HepG2 (cell line): ENCODE results near the gene IKBIP. TPM values are rescaled to one million over a fixed set of nuclear protein-coding genes. Genes with fewer than 3 reads are reported as not detected.

Experiments
- ATAC-seq: fragments of 200-7000 bp; cut with Tn5 transposase; 3 replicates; pipeline ENCODE4 v1.9.1; 2020; ENCODE audit warnings: mild to moderate bottlenecking, moderate library complexity
- BruUV-seq: library from RNA; stranded (reverse); fragments of 400-500 nt; replicated peaks from 2 replicates; lab custom pipeline; 2021; lab: Mats Ljungman, UMichigan
- CTCF ChIA-PET: fragments of 300-600 bp; formaldehyde crosslinking; extraction: SDS; loops from one replicate; lab custom pipeline; 2021; ENCODE audit warnings: low total read pairs, inconsistent platforms, low intra/inter-chr PET ratio; lab: Yijun Ruan, JAX
- POLR2A ChIA-PET: fragments of 350-600 bp; sonication (Branson Sonifier 250); formaldehyde crosslinking; loops from one replicate; lab custom pipeline; 2020; ENCODE audit warnings: antibody characterized with exemption, inconsistent platforms; lab: Yijun Ruan, JAX
- DNase-seq: peaks from one replicate; pipeline ENCODE4 v3.0.0-alpha.2; 2015; ENCODE audit warnings: low spot score
- FAIRE-seq: peaks from 3 replicates; lab custom pipeline; 2011; peaks lifted over from hg19 to GRCh38; lab: Jason Lieb, UNC
- H2AFZ ChIP-seq: one replicate; pipeline ENCODE4 v1.6.1; 2011; ENCODE audit warnings: low read length, inconsistent platforms
- H3K27ac ChIP-seq: fragments of 300-600 bp; 3 replicates; pipeline ENCODE4 v1.8.0; 2011; ENCODE audit warnings: mixed run types, mild to moderate bottlenecking, mixed read lengths, low read length, inconsistent platforms; ENCODE audit not compliant: insufficient read depth; ENCODE audit errors: extremely low read length
- H3K27me3 ChIP-seq, 2 experiments: fragments of 200-600 bp in 1 of 2; 2 replicates in 1 of 2; 3 replicates in 1 of 2; pipeline versions ENCODE4 v1.6.0 to v1.8.0; 2011; ENCODE audit warnings: low read length in 2 of 2, mild to moderate bottlenecking in 2 of 2, moderate library complexity in 2 of 2, inconsistent platforms in 1 of 2; ENCODE audit not compliant: insufficient read depth in 2 of 2, control insufficient read depth in 1 of 2
- H3K36me3 ChIP-seq, 2 experiments: fragments of 200-600 bp in 1 of 2; replicated peaks in 1 of 2; 2 replicates in 1 of 2; 3 replicates in 1 of 2; pipeline versions ENCODE4 v1.5.1 to v1.8.0; 2011; ENCODE audit warnings: low read length in 2 of 2, inconsistent platforms in 1 of 2; ENCODE audit not compliant: insufficient read depth in 2 of 2, control insufficient read depth in 1 of 2
- H3K4me1 ChIP-seq: 2 replicates; pipeline ENCODE4 v1.5.1; 2012; ENCODE audit warnings: low read length, inconsistent platforms; ENCODE audit not compliant: insufficient read depth
- H3K4me2 ChIP-seq: 2 replicates; pipeline ENCODE4 v1.6.0; 2011; ENCODE audit warnings: low read depth, low read length, inconsistent platforms
- H3K4me3 ChIP-seq, 3 experiments: fragments of 200-600 bp in 1 of 3; sonication (generic), shearing (Covaris generic) in 1 of 3; replicated peaks in 1 of 3; 2 replicates each; pipeline ENCODE4 v1.5.1; 2011 to 2016; ENCODE audit warnings: low read length in 3 of 3, inconsistent platforms in 2 of 3, low read depth in 2 of 3, mild to moderate bottlenecking in 2 of 3, control low read depth in 1 of 3, mixed read lengths in 1 of 3; ENCODE audit not compliant: insufficient read depth in 1 of 3
- H3K79me2 ChIP-seq: one replicate; pipeline ENCODE4 v1.6.1; 2011; ENCODE audit warnings: low read length, inconsistent platforms; ENCODE audit not compliant: insufficient read depth
- H3K9ac ChIP-seq: 2 replicates; pipeline ENCODE4 v1.6.0; 2011; ENCODE audit warnings: mild to moderate bottlenecking, low read depth, low read length, inconsistent platforms; ENCODE audit not compliant: insufficient read depth
- H3K9me3 ChIP-seq: 2 replicates; pipeline ENCODE4 v1.5.1; 2012; ENCODE audit warnings: mild to moderate bottlenecking, low read length
- H4K20me1 ChIP-seq: 2 replicates; pipeline ENCODE4 v1.6.0; 2011; ENCODE audit warnings: inconsistent platforms, mild to moderate bottlenecking, low read length, moderate library complexity; ENCODE audit not compliant: insufficient read depth
- HOXA5 ChIP-seq: sonication (generic); formaldehyde crosslinking; IDR thresholded peaks from 2 replicates; pipeline ENCODE4 v1.4.0; 2020; ENCODE audit warnings: missing genetic modification reagents
- KDM4B ChIP-seq: sonication (generic); formaldehyde crosslinking; IDR thresholded peaks from 2 replicates; pipeline ENCODE4 v1.4.0; 2020; ENCODE audit warnings: missing genetic modification reagents
- MED13 ChIP-seq: sonication (generic); formaldehyde crosslinking; IDR thresholded peaks from 2 replicates; pipeline ENCODE4 v1.5.0; 2020; ENCODE audit warnings: missing genetic modification reagents
- NFATC3 ChIP-seq: sonication (generic); formaldehyde crosslinking; IDR thresholded peaks from 2 replicates; pipeline ENCODE4 v1.5.1; 2020; ENCODE audit warnings: mild to moderate bottlenecking, missing genetic modification reagents
- PAF1 ChIP-seq: IDR thresholded peaks from 2 replicates; pipeline ENCODE4 v1.6.1; 2016; ENCODE audit warnings: missing genetic modification reagents, missing compliant biosample characterization
- RFX1 ChIP-seq: fragments of 450-650 bp; IDR thresholded peaks from 2 replicates; pipeline ENCODE4 v1.6.1; 2017
- SRF ChIP-seq: IDR thresholded peaks from 2 replicates; pipeline ENCODE4 v1.6.1; 2011; ENCODE audit warnings: mild to moderate bottlenecking, low read depth, low read length, moderate library complexity
- ZNF224 ChIP-seq: sonication (generic); formaldehyde crosslinking; IDR thresholded peaks from 2 replicates; pipeline ENCODE4 v1.5.0; 2020; ENCODE audit warnings: mild to moderate bottlenecking, missing genetic modification reagents
- ZNF256 ChIP-seq: sonication (generic); formaldehyde crosslinking; conservative IDR thresholded peaks from 2 replicates; pipeline ENCODE4 v1.4.0; 2020; ENCODE audit warnings: missing genetic modification reagents
- ZNF317 ChIP-seq: sonication (generic); formaldehyde crosslinking; IDR thresholded peaks from 2 replicates; pipeline ENCODE4 v1.5.0; 2020; ENCODE audit warnings: mild to moderate bottlenecking, missing genetic modification reagents
- ZNF564 ChIP-seq: sonication (generic); formaldehyde crosslinking; IDR thresholded peaks from 2 replicates; pipeline ENCODE4 v1.8.1; 2023; ENCODE audit warnings: mild to moderate bottlenecking, missing genetic modification reagents
- ZNF569 ChIP-seq: sonication (generic); formaldehyde crosslinking; IDR thresholded peaks from 2 replicates; pipeline ENCODE4 v1.5.0; 2020; ENCODE audit warnings: mild to moderate bottlenecking, missing genetic modification reagents, moderate library complexity, borderline replicate concordance
- ZNF879 ChIP-seq: sonication (generic); formaldehyde crosslinking; IDR thresholded peaks from 2 replicates; pipeline ENCODE4 v1.8.1; 2023; ENCODE audit warnings: missing genetic modification reagents
- ZSCAN9 ChIP-seq: IDR thresholded peaks from 2 replicates; pipeline ENCODE4 v1.6.1; 2016; ENCODE audit warnings: borderline replicate concordance
- in situ Hi-C: cut with HindIII; loops from 2 replicates; pipeline ENCODE4 v1.10.0; 2017; ENCODE audit warnings: low pct_unique_long_range_greater_than_20kb; ENCODE audit not compliant: extremely low pct_ligation_motif_present
- intact Hi-C: fragments of 100-400 bp; cut with micrococcal nuclease; formaldehyde crosslinking; loops from one replicate; pipeline ENCODE4 v1.10.0; 2022; ENCODE audit not compliant: unreplicated experiment
- polyA plus RNA-seq, 8 experiments: library from polyadenylated mRNA; depleted of rRNA in 3 of 8; stranded (reverse) in 7 of 8; unstranded in 1 of 8; fragments of >200 nt; fragmentation: Illumina TruSeq in 4 of 8; extraction: Trizol in 4 of 8; gene quantifications; 2 replicates each; pipeline versions ENCODE4 v1.2.1 to v1.2.3, GENCODE V29; 2011 to 2016; ENCODE audit warnings: low read depth in 4 of 8, missing spikeins in 1 of 8, mixed read lengths in 1 of 8; ENCODE audit not compliant: insufficient read depth in 1 of 8
- total RNA-seq, 5 experiments: library from RNA; depleted of rRNA; stranded (reverse); fragments of >200 nt; fragmentation: Illumina TruSeq; extraction: Trizol; gene quantifications; 2 replicates each; pipeline ENCODE4 v1.2.3, GENCODE V29; 2016; ENCODE audit warnings: low read depth in 1 of 5
- TF ChIP-seq, protein P1 (sequence below): sonication (generic); formaldehyde crosslinking; IDR thresholded peaks from 2 replicates; pipeline ENCODE4 v1.4.0; 2020; ENCODE audit warnings: mild to moderate bottlenecking, missing genetic modification reagents
- TF ChIP-seq, protein P2 (sequence below): sonication (generic); formaldehyde crosslinking; IDR thresholded peaks from 2 replicates; pipeline ENCODE4 v1.4.0; 2020; ENCODE audit warnings: missing genetic modification reagents
- TF ChIP-seq, protein P3 (sequence below): sonication (generic); formaldehyde crosslinking; IDR thresholded peaks from 2 replicates; pipeline ENCODE4 v1.9.0; 2022; ENCODE audit warnings: missing genetic modification reagents, mild to moderate bottlenecking, borderline replicate concordance
- TF ChIP-seq, protein P4 (sequence below): sonication (generic); formaldehyde crosslinking; conservative IDR thresholded peaks from 2 replicates; pipeline ENCODE4 v1.8.0; 2022; ENCODE audit warnings: low read depth, missing genetic modification reagents

The IKBIP gene
- total and polyA plus RNA-seq, 2 of the 13 experiments (the other 11 are each of a cell fraction or from before 2014, with no cell fraction given) = 20.0 to 55.5 TPM

DNA sequence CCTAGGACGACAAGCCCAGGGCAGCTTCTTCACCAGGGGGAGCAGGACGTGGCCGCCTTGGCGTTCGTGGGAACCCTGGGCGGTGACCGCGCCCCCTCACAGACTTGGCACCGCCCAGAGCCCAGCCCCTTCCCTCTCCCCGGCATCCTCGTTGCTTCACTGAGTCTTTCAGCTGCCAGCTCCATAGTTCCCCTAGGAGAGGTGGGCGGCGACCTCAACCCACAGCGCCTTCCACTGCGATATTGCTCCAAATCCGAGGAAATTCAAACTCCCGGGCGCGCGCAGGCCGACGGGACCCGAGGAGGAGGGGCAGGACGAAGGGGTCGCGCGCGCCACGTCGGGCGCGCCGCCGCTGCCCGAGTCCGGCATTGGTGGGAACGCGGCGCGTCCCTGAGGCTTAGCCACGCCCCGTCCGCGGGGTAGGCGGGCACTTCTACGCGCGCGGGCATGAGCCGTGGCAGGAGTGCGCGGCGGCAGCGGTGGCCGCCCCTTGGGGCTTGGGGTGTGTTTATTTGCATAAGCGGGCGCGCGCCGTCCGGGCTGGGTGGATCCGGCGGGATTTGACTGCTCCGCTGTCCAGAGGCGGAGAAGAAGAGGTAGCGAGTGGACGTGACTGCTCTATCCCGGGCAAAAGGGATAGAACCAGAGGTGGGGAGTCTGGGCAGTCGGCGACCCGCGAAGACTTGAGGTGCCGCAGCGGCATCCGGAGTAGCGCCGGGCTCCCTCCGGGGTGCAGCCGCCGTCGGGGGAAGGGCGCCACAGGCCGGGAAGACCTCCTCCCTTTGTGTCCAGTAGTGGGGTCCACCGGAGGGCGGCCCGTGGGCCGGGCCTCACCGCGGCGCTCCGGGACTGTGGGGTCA lies at the start of gene IKBIP, which contains the start of gene APAF1 (continued):
- TF ChIP-seq, protein P1, sequence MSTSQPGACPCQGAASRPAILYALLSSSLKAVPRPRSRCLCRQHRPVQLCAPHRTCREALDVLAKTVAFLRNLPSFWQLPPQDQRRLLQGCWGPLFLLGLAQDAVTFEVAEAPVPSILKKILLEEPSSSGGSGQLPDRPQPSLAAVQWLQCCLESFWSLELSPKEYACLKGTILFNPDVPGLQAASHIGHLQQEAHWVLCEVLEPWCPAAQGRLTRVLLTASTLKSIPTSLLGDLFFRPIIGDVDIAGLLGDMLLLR = 0 out of 2 replicates have a peak, but pooled peaks have one; percentile 34
- TF ChIP-seq KDM4B (CRISPR knock-in tag) (0 out of 2 replicates have a peak, but pooled peaks have one; percentile 11), ZSCAN9 (CRISPR knock-in tag) (no peak), ZNF256 (CRISPR knock-in tag) (no peak), MED13 (CRISPR knock-in tag) (0 out of 2 replicates have a peak, but pooled peaks have one; percentile 46), HOXA5 (CRISPR knock-in tag) (no peak)
- TF ChIP-seq, protein P2, sequence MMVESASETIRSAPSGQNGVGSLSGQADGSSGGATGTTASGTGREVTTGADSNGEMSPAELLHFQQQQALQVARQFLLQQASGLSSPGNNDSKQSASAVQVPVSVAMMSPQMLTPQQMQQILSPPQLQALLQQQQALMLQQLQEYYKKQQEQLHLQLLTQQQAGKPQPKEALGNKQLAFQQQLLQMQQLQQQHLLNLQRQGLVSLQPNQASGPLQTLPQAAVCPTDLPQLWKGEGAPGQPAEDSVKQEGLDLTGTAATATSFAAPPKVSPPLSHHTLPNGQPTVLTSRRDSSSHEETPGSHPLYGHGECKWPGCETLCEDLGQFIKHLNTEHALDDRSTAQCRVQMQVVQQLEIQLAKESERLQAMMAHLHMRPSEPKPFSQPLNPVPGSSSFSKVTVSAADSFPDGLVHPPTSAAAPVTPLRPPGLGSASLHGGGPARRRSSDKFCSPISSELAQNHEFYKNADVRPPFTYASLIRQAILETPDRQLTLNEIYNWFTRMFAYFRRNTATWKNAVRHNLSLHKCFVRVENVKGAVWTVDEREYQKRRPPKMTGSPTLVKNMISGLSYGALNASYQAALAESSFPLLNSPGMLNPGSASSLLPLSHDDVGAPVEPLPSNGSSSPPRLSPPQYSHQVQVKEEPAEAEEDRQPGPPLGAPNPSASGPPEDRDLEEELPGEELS = 0 out of 2 replicates have a peak, but pooled peaks have one; percentile 28

DNA sequence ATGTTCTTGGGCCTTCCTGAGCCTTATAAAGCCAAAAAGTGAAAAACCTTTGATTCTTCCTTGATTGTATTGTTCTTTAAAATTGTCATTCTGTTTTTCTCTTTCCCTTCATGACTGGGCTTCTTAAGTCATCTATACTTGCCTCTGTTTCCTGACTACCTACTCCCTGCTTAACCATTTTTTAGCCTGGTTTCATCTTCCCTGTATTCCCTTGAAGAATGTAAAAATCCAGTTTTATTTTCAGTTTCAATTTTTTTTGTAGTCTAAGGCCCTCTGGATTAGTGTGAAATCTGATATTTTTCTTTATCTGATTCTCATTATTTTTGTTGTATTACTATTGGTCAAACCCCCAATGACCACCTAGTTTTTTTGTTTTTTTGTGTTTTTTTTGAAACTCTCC lies 46.8 kb upstream of the IKBIP start:
- no peaks in the 10 kb centered on the region for H3K4me1 ChIP-seq
- ChIA-PET CTCF (no interaction called here), POLR2A (no interaction called here)
- intact Hi-C loops (no loop called here), in situ Hi-C loops (no loop called here)
- no peak overlapping the region for H3K4me3 ChIP-seq
- no peak overlapping the region for H2AFZ ChIP-seq
- ATAC-seq = no peak
- no peaks in the 10 kb centered on the region; a peak in 1 of 5 replicates for H3K27me3 ChIP-seq
- H3K9ac ChIP-seq = no peak overlapping the region
- no peak overlapping the region for H3K27ac ChIP-seq
- no peak for FAIRE-seq
- DNase-seq = no peak
- BruUV-seq = no TSS peak
- no peaks in the 10 kb centered on the region for H3K79me2 ChIP-seq
- H3K36me3 ChIP-seq = peaks cover 3 to 27% of the 10 kb centered on the region in 2 experiments; a peak in 2 of 5 replicates
- H3K4me2 ChIP-seq = no peak overlapping the region
- H3K9me3 ChIP-seq = no peaks in the 10 kb centered on the region
- H4K20me1 ChIP-seq = no peaks in the 10 kb centered on the region
- TF ChIP-seq NFATC3 (CRISPR knock-in tag) (no peak), ZNF317 (no peak), RFX1 (no peak), ZNF879 (CRISPR knock-in tag) (no peak), ZNF569 (CRISPR knock-in tag) (no peak), PAF1 (CRISPR knock-in tag) (no peak), SRF (no peak), ZNF564 (CRISPR knock-in tag) (no peak), MED13 (CRISPR knock-in tag) (no peak), ZNF224 (CRISPR knock-in tag) (no peak)
- TF ChIP-seq, protein P3, sequence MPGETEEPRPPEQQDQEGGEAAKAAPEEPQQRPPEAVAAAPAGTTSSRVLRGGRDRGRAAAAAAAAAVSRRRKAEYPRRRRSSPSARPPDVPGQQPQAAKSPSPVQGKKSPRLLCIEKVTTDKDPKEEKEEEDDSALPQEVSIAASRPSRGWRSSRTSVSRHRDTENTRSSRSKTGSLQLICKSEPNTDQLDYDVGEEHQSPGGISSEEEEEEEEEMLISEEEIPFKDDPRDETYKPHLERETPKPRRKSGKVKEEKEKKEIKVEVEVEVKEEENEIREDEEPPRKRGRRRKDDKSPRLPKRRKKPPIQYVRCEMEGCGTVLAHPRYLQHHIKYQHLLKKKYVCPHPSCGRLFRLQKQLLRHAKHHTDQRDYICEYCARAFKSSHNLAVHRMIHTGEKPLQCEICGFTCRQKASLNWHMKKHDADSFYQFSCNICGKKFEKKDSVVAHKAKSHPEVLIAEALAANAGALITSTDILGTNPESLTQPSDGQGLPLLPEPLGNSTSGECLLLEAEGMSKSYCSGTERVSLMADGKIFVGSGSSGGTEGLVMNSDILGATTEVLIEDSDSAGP = no peak
- TF ChIP-seq, protein P4, sequence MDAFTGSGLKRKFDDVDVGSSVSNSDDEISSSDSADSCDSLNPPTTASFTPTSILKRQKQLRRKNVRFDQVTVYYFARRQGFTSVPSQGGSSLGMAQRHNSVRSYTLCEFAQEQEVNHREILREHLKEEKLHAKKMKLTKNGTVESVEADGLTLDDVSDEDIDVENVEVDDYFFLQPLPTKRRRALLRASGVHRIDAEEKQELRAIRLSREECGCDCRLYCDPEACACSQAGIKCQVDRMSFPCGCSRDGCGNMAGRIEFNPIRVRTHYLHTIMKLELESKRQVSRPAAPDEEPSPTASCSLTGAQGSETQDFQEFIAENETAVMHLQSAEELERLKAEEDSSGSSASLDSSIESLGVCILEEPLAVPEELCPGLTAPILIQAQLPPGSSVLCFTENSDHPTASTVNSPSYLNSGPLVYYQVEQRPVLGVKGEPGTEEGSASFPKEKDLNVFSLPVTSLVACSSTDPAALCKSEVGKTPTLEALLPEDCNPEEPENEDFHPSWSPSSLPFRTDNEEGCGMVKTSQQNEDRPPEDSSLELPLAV (CRISPR knock-in tag) = no peak
